HG03066 (cell line): Measurements from ENCODE around the gene VASH1.

Experiments
- ATAC-seq: cut with Tn5 transposase; IDR thresholded peaks from one replicate; pipeline ENCODE4 v1.9.1; 2021; ENCODE audit warnings: low read depth; ENCODE audit not compliant: unreplicated experiment

VASH1 gene

DNA sequence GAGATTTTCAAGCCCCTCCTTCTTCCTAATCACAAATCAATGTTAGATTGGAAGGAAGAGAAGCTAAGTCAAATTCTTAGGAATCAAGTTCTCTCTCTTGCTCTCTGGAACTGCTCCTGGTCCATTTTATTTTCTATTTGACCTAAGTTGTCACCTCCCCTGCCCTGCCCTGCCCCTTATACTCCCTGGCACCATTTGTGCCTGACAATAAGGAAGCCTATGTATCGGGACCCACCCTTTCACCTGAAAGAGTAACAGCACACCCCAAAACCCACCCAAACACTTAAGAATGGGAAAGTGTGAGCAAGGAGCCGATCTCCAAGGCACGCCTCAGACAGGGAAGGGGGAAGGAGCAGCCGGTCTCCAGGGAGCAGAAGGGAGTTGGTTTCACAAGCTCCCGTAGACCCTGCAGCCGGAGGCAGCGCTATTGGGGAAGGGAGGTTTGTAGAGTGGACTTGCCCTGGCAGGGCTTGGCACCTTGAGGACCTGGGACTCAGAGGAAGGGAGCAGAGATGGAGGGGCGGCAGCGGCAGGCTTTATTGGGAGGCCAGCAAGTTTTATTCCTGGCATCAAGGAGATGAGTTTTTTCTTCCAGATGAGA is 66.5 kb downstream of the VASH1 start:
- ATAC-seq, result no peak

DNA sequence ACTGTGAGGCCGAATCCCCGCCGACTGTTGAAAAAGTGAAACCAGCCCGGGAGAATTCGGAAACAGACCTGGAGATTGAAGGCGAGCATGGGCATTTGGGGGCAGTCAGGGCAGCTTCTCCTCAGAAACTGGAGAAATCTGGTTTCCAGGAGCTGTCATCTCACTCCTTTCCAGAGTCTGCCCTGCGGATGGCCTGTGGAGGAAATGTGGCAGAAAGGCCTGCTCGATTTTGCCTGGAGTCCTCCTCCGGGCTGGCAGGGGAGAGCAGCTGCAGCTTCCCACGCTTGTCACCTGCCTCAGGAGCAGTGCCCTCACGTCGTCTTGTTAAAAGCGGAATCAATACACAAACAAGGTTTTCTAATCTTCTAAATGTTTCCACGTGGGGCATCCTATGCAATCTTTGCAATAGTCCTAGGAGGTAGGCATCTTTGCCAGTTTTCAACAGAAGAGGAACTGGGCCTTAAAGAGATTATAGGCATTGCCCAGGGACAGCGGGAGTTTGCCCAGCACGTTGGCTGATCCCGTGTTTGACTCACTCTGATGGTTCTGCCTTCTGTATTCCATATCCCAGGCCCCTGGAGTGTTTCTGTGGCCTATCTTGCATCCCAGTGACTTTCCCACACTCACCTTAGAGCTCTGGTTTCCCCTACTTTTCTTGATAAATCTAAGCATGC is 67.2 kb downstream of the VASH1 start:
- no peak for ATAC-seq

DNA sequence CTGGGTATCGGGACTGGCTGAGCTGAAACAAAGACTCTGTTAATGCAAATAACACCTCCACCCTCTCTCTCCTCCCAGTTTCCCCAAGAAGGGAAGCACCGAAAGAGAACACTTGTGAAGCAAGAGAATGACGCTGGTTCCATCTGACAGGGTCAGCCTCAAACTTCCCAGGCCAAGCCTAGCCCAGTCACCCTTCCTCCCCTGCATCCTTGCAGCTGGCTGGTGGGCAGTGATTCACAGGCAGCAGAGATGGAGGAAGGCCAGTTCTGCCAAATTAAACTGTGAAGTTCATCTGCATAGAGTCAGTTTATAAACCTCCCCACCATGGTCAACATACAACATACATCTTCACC is 67.7 kb downstream of the VASH1 start:
- no peak for ATAC-seq

DNA sequence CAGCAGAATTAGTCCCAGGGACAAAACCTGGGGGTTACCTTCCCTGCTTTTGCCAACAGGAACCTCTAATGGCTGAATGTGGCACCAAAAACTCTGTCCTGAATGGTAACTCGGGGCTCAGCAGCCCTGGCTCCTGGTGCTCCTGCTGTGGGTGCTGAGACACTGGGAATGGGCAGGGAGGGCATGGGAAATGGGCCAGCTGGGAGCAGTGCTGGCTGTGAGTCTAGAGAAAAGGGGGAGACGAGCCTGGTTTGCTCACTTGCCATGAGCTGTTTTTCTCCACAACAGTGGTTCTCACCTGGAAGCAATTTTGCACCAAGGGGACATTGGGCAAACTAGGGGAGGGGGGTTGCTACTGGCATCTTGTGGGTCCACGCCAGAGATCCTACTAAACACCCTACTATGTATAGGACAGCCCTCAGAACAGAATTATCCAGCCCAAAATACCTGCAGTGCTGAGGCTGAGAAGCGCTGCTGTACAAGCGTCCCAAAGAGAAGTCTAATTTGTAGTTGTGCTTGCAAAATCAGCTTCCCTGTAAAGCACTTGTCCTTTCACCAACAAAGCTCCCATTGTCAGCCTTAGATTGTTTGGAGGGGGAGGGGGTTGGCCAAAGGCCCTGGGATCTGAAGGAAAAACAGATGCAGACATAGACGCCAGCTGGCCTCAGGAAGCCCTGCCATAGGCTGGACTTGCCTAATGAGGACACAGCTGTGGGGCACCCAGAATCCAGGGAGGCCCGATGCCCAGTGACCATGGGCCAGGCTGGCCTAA is 68.6 kb downstream of the VASH1 start:
- no peak for ATAC-seq

DNA sequence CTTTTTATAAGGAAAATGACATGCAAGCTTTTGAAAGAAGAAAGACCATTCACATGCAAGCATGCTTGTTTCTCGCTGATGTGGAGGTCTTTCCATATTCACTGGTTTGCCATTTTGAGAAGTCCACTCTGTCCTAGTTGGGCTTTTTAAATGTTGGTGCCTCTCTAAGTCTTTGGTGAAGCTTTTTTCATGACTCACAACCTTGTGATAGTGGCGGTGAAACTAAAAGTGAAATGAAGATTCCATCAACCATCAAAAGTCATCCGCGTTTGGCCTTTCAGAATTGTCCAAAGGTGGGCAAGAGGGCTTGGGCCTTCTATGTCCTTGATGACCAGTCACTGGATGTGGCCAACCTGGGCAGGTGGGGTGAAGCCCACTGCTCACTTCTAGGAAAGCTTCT is 69.3 kb downstream of the VASH1 start:
- no peak for ATAC-seq

DNA sequence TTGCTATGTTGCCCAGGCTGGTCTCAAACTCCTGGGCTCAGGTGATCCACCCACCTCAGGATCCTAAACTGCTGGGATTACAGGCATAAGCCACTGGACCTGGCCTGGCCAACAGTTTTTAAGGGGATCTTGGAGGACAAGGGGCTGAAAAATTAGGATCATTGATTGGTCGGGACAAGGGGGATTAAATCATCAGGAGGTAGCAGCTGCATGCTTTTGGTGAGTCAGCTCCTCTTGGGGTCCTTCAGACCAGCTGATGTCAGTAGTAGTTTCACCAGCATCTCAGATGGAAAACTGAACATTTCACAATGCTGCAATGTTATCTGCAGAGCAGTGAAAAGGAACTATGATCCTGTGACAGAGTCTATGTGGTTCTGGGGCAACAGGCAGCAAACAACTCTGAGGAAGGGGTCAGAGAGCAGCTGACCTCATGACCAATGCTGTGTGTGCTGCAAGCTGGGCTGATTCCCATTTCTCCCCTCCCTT is 71.3 kb downstream of the VASH1 start:
- ATAC-seq, result no peak
